Ascending aorta (tissue), 2 donors: ENCODE data around the gene ANKRD36. TPM values are rescaled to one million over a fixed set of nuclear protein-coding genes. Genes with fewer than 3 reads are reported as not detected.
"Not testable (repeated sequence)": the region's sequence is repeated elsewhere in the genome, so short reads cannot be mapped to it uniquely, and the experiment has no call there.

Experiments used
- DNase-seq, 2 donors: peaks; one replicate each; pipeline ENCODE4 v3.0.0-alpha.2; 2019; ENCODE audit warnings: low spot score in 2 of 2
- H3K27ac ChIP-seq, 2 donors: fragments of 200-600 bp; sonication (generic); one replicate each; pipeline ENCODE4 v1.5.1; 2016 to 2017; ENCODE audit warnings: mild to moderate bottlenecking in 1 of 2
- H3K27me3 ChIP-seq: fragments of 200-600 bp; sonication (generic); one replicate; pipeline ENCODE4 v1.5.1; 2017
- H3K36me3 ChIP-seq, 2 donors: fragments of 200-600 bp; sonication (generic); one replicate each; pipeline ENCODE4 v1.5.1; 2016
- H3K4me1 ChIP-seq, 2 donors: fragments of 200-600 bp; sonication (generic); one replicate each; pipeline ENCODE4 v1.5.1; 2016 to 2017; ENCODE audit warnings: mild to moderate bottlenecking in 1 of 2
- H3K4me3 ChIP-seq, 2 donors: fragments of 200-600 bp; sonication (generic); one replicate each; pipeline ENCODE4 v1.5.1; 2016 to 2017; ENCODE audit warnings: mild to moderate bottlenecking in 1 of 2
- H3K9me3 ChIP-seq, 2 donors: fragments of 200-600 bp; sonication (generic); one replicate each; pipeline ENCODE4 v1.5.1; 2016
- CTCF ChIP-seq, 3 experiments: fragments of 200-600 bp in 2 of 3; fragments of 450-650 bp in 1 of 3; sonication (generic) in 2 of 3; IDR thresholded peaks; one replicate each; pipeline ENCODE4 v1.5.1; 2016 to 2019; ENCODE audit warnings: antibody characterized with exemption in 3 of 3, mild to moderate bottlenecking in 1 of 3, moderate library complexity in 1 of 3
- intact Hi-C: fragments of 100-400 bp; cut with DNase I; formaldehyde crosslinking; loops from one replicate; pipeline ENCODE4 v1.15.1; 2023
- total RNA-seq: library from RNA; depleted of rRNA; stranded (reverse); fragments of >200 nt; gene quantifications from one replicate; pipeline ENCODE4 v1.1.0, GENCODE V29; 2016

The ANKRD36 gene
- total RNA-seq, 1 donor from 2014 or later: 20.1 TPM

GRCh38 chr2:97088706-97089105 lies 24.2 kb upstream of the ANKRD36 start:
- intact Hi-C loops, H3K4me3 ChIP-seq, H3K36me3 ChIP-seq, H3K27me3 ChIP-seq, DNase-seq, H3K27ac ChIP-seq, H3K9me3 ChIP-seq, H3K4me1 ChIP-seq: not testable (repeated sequence)

- not testable (repeated sequence) for H3K9me3 ChIP-seq, DNase-seq, H3K4me3 ChIP-seq, H3K36me3 ChIP-seq, H3K4me1 ChIP-seq, H3K27me3 ChIP-seq, H3K27ac ChIP-seq
- intact Hi-C loops: loop anchor here (10.0 kb wide), 1 partner anchor 228 kb away; no protein-coding TSS in a partner anchor
These were observed 20.0 kb upstream of the ANKRD36 start for GRCh38 chr2:97092946-97093345.

GRCh38 chr2:97093983-97094771 lies 18.8 kb upstream of the ANKRD36 start:
- Histone ChIP-seq H3K27ac (peak overlapping the region; percentile 45 to 73), H3K4me3 (peak overlapping the region; percentile 50 to 58)
- not testable (repeated sequence) for H3K36me3 ChIP-seq, H3K27me3 ChIP-seq, H3K9me3 ChIP-seq, DNase-seq, H3K4me1 ChIP-seq
- intact Hi-C loops: loop anchor here (10.0 kb wide), 1 partner anchor 229 kb away; no protein-coding TSS in a partner anchor

- not testable (repeated sequence) for H3K27me3 ChIP-seq, H3K9me3 ChIP-seq, H3K4me1 ChIP-seq, H3K36me3 ChIP-seq
- Histone ChIP-seq H3K27ac (peak within 1 kb of the TSS; percentile 68 to 73), H3K4me3 (peak within 1 kb of the TSS; percentile 50 to 58)
- DNase-seq: peak in 1 of 2 donors; percentile 86
- intact Hi-C loops: loop anchor here (10.0 kb wide), 1 partner anchor 230 kb away; no protein-coding TSS in a partner anchor
These were observed 18.0 kb upstream of the ANKRD36 start, which contains the start of gene FAHD2B for GRCh38 chr2:97094772-97095611. Gene FAHD2B, minus strand, starts transcription at chr2:97094882. Its CDS starts 3,176 bp downstream, at chr2:97091706.

GRCh38 chr2:97095661-97096060 lies 17.3 kb upstream of the ANKRD36 start:
- no peaks in the 10 kb centered on the region for H3K9me3 ChIP-seq
- H3K4me3 ChIP-seq: peak overlapping the region; percentile 50 to 58
- peaks cover 6% of the 10 kb centered on the region in 2 donors for H3K4me1 ChIP-seq
- no peaks in the 10 kb centered on the region for H3K27me3 ChIP-seq
- H3K36me3 ChIP-seq: no peaks in the 10 kb centered on the region
- intact Hi-C loops: loop anchor here (10.0 kb wide), 1 partner anchor 231 kb away; no protein-coding TSS in a partner anchor
- no peak for TF ChIP-seq CTCF (IDR thresholded peaks at IDR 0.05)
- H3K27ac ChIP-seq: peak overlapping the region; percentile 68 to 73
- no peak for DNase-seq

DNA sequence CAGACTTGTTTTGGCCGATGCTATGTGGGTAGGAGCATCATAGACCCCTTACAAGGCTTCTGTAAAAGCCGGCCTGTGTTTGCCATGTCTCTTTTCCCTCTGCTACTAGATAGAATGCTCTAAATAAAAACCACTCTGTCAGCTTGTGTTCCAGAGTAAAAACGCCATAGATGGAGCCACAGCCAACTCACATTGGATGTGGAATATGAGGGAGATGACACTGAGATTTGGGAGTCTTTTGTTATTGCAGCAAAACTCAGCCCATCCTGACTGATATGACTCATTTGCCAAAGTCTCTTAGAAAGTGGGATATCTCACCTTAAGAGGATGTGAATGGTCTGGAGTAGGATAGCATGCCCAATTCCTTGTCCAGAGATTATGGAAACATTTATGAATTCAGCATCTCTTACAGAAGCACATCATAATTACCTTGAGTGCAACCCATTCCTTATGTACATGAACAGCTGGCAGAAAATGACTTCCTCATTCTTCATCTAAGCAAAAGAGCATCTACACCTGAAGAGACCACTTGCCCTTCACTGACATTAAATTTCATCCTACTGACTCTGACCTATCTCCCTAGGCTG lies 14.1 kb upstream of the ANKRD36 start:
- not testable (repeated sequence) for H3K27ac ChIP-seq, H3K4me3 ChIP-seq, H3K9me3 ChIP-seq, DNase-seq, H3K4me1 ChIP-seq, H3K27me3 ChIP-seq, H3K36me3 ChIP-seq
- intact Hi-C loops: loop anchor here (10.0 kb wide), 1 partner anchor 234 kb away; no protein-coding TSS in a partner anchor

DNA sequence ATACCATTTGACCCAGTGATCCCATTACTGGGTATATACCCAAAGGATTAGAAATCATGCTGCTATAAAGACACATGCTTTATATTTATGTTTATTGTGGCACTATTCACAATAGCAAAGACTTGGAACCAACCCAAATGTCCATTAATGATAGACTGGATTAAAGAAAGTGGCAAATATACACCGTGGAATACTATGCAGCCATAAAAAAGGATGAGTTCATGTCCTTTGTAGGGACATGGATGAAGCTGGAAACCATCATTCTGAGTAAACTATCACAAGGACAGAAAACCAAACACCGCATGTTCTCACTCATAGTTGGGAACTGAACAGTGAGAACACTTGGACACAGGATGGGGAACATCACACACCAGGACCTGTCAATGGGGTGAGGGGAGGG lies 6.1 kb upstream of the ANKRD36 start:
- H3K4me1 ChIP-seq, H3K27me3 ChIP-seq, H3K4me3 ChIP-seq, DNase-seq, H3K9me3 ChIP-seq, H3K27ac ChIP-seq, H3K36me3 ChIP-seq, intact Hi-C loops: not testable (repeated sequence)

- H3K27me3 ChIP-seq, H3K4me1 ChIP-seq, H3K9me3 ChIP-seq, H3K27ac ChIP-seq, H3K36me3 ChIP-seq, H3K4me3 ChIP-seq, DNase-seq: not testable (repeated sequence)
- intact Hi-C loops: loop anchor here (5.0 kb wide), 2 partner anchors 244 to 349 kb away; partner anchors contain the start of gene CNNM4
These were observed 1.7 kb upstream of the ANKRD36 start for GRCh38 chr2:97111246-97111645.
